Measurements from ENCODE around the gene BPIFB6.
"Not testable (repeated sequence)": the region's sequence is repeated elsewhere in the genome, so short reads cannot be mapped to it uniquely, and the experiment has no call there.

The BPIFB6 gene

GRCh38 chr20:33027769-33028751 is 3.4 kb upstream of the BPIFB6 start:
- in situ Hi-C loops (cut with HindIII; ENCODE audit: low sequenced_read_pairs), result no loop called here

- in situ Hi-C loops (cut with HindIII; ENCODE audit: low sequenced_read_pairs), result no loop called here
Observed at GRCh38 chr20:33028875-33029274, 2.6 kb upstream of the BPIFB6 start.

- in situ Hi-C loops (cut with HindIII; ENCODE audit: low sequenced_read_pairs), result no loop called here
Observed at GRCh38 chr20:33030076-33030475, 1.4 kb upstream of the BPIFB6 start.

GRCh38 chr20:33030569-33030968 is 879 bp upstream of the BPIFB6 start:
- in situ Hi-C loops (cut with HindIII; ENCODE audit: low sequenced_read_pairs), result no loop called here

DNA sequence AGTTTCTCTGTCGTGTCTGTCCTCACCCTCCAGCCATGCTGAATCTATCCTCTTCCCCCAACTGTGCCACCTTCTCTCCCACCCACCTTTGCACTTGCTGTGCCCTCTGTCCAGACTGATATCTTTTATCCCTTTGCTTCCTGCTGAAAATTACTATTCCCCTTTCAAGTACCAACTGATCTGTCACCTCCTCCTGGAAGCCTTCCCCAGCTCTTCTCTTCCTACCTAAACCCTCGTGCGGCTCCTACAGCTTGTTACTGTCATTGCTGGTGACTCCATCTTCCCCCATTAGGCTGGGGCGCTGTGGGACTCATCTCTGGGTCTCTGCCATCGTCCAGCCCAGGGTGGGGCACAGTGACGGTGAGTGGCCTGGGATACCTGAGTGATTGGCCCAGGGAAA is 1.1 kb downstream of the BPIFB6 start:
- in situ Hi-C loops (cut with HindIII; ENCODE audit: low sequenced_read_pairs), result no loop called here

- in situ Hi-C loops (cut with HindIII; ENCODE audit: low sequenced_read_pairs), result no loop called here
Observed at GRCh38 chr20:33033381-33033780, 1.9 kb downstream of the BPIFB6 start.

DNA sequence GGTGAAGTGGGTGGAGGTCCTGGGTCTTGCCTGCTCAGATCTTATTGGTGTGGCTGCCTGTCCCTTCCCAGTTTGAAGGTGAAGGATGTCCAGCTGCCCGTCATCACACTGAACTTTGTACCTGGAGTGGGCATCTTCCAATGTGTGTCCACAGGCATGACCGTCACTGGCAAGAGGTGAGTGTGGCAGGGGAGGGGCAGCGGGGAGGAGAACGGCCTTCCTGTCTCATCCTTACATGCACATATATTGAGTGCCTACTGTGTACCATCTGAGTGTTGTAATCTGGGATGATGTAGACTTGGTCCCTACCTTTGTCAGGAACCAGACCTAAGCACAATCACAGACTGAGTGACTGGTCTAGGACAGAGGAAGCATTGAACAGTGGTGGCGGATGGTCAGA is 2.7 kb downstream of the BPIFB6 start:
- in situ Hi-C loops (cut with HindIII; ENCODE audit: low sequenced_read_pairs), result no loop called here

DNA sequence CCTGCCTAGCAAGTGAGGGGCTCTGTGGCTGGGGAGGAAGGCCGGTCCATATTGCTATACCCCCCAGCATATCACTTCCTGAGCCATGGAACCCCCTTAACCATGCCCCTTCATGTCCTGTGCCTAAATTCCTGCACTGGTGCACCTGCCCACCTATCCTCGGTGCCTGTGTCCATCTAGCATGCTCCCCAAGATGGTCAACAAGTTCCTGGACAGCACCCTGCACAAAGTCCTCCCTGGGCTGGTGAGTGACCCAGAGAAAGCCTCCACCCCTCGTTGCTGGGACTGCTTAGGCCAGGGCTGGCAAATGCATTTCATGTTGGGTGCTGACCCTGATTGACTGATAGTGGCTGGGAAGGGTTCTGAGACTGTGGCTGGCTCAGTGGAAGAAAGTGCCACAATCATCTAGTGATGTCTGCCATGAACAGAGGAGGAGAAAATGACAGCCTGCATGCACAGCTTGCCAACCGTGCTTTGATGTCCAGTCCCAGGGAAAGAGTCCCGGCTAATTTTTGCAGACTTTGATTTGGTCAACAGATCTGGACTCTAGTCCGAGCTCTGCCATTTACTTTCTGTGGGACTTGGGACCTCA is 3.5 kb downstream of the BPIFB6 start:
- in situ Hi-C loops (cut with HindIII; ENCODE audit: low sequenced_read_pairs), result no loop called here

GRCh38 chr20:33037456-33037855 is 6.0 kb downstream of the BPIFB6 start:
- in situ Hi-C loops (cut with HindIII; ENCODE audit: low sequenced_read_pairs), result no loop called here

- in situ Hi-C loops (cut with HindIII; ENCODE audit: low sequenced_read_pairs), result no loop called here
Observed at GRCh38 chr20:33038243-33038642, 6.8 kb downstream of the BPIFB6 start.

- in situ Hi-C loops (cut with HindIII; ENCODE audit: low sequenced_read_pairs), result no loop called here
Observed at GRCh38 chr20:33042430-33042829, 11.0 kb downstream of the BPIFB6 start.

GRCh38 chr20:33042983-33043730 is 11.7 kb downstream of the BPIFB6 start:
- in situ Hi-C loops (cut with HindIII; ENCODE audit: low sequenced_read_pairs), result no loop called here

DNA sequence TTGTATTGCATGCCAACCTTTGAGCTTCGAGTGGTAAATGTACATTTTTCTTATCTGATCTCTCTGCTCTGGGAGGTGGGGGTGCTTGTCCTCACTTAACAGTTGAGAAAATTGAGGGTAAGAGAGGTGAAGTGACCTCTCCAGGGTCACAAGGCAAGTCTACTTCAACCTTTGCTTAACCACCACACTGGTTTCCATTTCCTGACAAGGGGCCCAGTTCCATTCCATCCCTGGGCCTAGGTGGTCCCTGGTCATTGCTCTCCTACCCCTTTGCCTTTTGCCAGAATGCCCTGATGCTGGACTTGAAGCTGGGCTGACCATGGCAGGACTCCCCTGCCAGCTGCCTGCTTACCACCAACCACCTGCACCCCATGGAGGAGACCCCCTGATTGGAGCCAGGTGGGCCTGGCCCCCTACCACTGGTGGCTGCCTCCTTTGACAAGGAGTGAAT is 12.3 kb downstream of the BPIFB6 start:
- in situ Hi-C loops (cut with HindIII; ENCODE audit: low sequenced_read_pairs), result no loop called here

GRCh38 chr20:33045129-33045721 is 13.8 kb downstream of the BPIFB6 start:
- in situ Hi-C loops (cut with HindIII; ENCODE audit: low sequenced_read_pairs), result not testable (repeated sequence)

- in situ Hi-C loops (cut with HindIII; ENCODE audit: low sequenced_read_pairs), result no loop called here
Observed at GRCh38 chr20:33046412-33046811, 15.0 kb downstream of the BPIFB6 start.

DNA sequence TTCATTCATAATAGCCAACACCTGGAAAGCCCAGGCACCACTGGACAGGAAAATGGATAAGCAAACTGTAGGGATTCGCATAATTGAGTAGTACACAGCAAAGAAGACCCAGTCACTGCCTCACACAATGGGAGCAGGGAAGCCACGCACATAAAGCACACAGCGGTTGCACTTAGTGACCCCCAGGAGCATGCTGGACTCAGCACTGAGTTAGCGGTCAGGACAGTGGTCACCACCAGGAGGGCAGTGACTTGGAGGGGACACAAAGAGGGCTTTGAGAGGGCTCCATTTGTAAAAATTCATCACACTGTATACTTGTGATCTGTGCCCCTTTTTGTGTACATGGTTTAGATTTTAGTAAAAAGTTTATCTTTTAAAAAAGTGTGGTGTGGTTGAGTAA is 19.9 kb downstream of the BPIFB6 start:
- in situ Hi-C loops (cut with HindIII; ENCODE audit: low sequenced_read_pairs), result no loop called here

- in situ Hi-C loops (cut with HindIII; ENCODE audit: low sequenced_read_pairs), result no loop called here
Observed at GRCh38 chr20:33053291-33054106, 22.1 kb downstream of the BPIFB6 start, which contains the start of gene BPIFB3. TSS of gene BPIFB3 (plus strand) at chr20:33053903. CDS start at chr20:33055436, 1,533 bp downstream.

DNA sequence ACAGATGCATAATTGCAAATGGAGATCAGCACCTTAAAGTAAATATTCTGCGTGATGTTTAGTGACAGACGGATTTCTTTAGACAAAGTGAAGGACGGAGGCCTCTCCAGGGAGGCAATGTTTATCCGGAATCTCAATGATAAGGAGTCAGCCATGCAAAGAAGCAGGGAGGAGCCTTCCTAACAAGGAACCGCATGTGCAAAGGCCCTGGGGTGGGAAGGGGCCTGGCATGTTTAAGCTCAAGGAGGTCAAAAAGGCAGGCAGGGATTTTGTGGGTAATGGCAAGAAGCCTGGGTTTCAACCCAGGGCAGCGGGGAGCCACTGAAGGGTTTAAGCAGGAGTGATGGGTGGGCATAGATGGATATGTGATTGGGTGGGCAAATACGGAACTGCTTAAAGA is 22.9 kb downstream of the BPIFB6 start:
- in situ Hi-C loops (cut with HindIII; ENCODE audit: low sequenced_read_pairs), result no loop called here

- in situ Hi-C loops (cut with HindIII; ENCODE audit: low sequenced_read_pairs), result no loop called here
Observed at GRCh38 chr20:33054791-33055190, 23.3 kb downstream of the BPIFB6 start.

- in situ Hi-C loops (cut with HindIII; ENCODE audit: low sequenced_read_pairs), result no loop called here
Observed at GRCh38 chr20:33059136-33059535, 27.7 kb downstream of the BPIFB6 start.
